DOHH2 (cell line): ENCODE results near the gene HTD2.

Source experiments
- H3F3A ChIP-seq: fragments of 200-600 bp; sonication (generic), shearing (Covaris generic); 2 replicates; pipeline ENCODE4 v1.6.0; 2016; ENCODE audit warnings: antibody characterized with exemption, mild to moderate bottlenecking; ENCODE audit not compliant: control insufficient read depth, insufficient read depth
- H3K27ac ChIP-seq: fragments of 200-600 bp; sonication (generic); 2 replicates; pipeline ENCODE4 v1.5.1; 2014; ENCODE audit warnings: low read depth, mild to moderate bottlenecking, low read length, moderate library complexity
- H3K27me3 ChIP-seq: fragments of 200-600 bp; sonication (generic); 2 replicates; pipeline ENCODE4 v1.6.1; 2014; ENCODE audit warnings: mild to moderate bottlenecking, low read length, mixed read lengths; ENCODE audit not compliant: control insufficient read depth
- H3K36me3 ChIP-seq: fragments of 200-600 bp; sonication (generic); 2 replicates; pipeline ENCODE4 v1.6.1; 2014; ENCODE audit warnings: mild to moderate bottlenecking, low read length, moderate library complexity, mixed read lengths; ENCODE audit not compliant: control insufficient read depth
- H3K4me1 ChIP-seq: fragments of 200-600 bp; sonication (generic); 2 replicates; pipeline ENCODE4 v1.6.1; 2014; ENCODE audit warnings: mild to moderate bottlenecking, low read length, mixed read lengths; ENCODE audit not compliant: control insufficient read depth
- H3K4me2 ChIP-seq: fragments of 200-600 bp; sonication (generic); 2 replicates; pipeline ENCODE4 v1.6.0; 2014; ENCODE audit warnings: mild to moderate bottlenecking, low read length, moderate library complexity
- H3K4me3 ChIP-seq: fragments of 200-600 bp; sonication (generic); 2 replicates; pipeline ENCODE4 v1.5.1; 2014; ENCODE audit warnings: mild to moderate bottlenecking, low read length, mixed read lengths
- H3K79me2 ChIP-seq: fragments of 200-600 bp; sonication (generic); 2 replicates; pipeline ENCODE4 v1.6.1; 2014; ENCODE audit warnings: mild to moderate bottlenecking, low read length, mixed read lengths; ENCODE audit not compliant: control insufficient read depth
- H3K9me2 ChIP-seq: fragments of 200-600 bp; sonication (generic); replicated peaks from 2 replicates; pipeline ENCODE4 v1.6.1; 2014; ENCODE audit warnings: mild to moderate bottlenecking, low read length, mixed read lengths; ENCODE audit not compliant: control insufficient read depth
- H3K9me3 ChIP-seq: fragments of 200-600 bp; sonication (generic); 2 replicates; pipeline ENCODE4 v1.6.1; 2014; ENCODE audit warnings: antibody characterized with exemption, low read length, mixed read lengths; ENCODE audit not compliant: control insufficient read depth, insufficient read depth
- H4K20me1 ChIP-seq: fragments of 200-600 bp; sonication (generic); 2 replicates; pipeline ENCODE4 v1.6.0; 2014; ENCODE audit warnings: low read depth, mild to moderate bottlenecking, antibody characterized with exemption, low read length, moderate library complexity; ENCODE audit not compliant: control insufficient read depth, insufficient read depth
- CTCF ChIP-seq: fragments of 200-600 bp; sonication (generic); IDR thresholded peaks from one replicate; pipeline ENCODE4 v1.5.1; 2014; ENCODE audit warnings: antibody characterized with exemption, mild to moderate bottlenecking, low read depth, low read length; ENCODE audit not compliant: poor library complexity, severe bottlenecking
- EZH2phosphoT487 ChIP-seq: fragments of 200-600 bp; sonication (generic); IDR thresholded peaks from 2 replicates; pipeline ENCODE4 v1.6.1; 2017; ENCODE audit warnings: borderline replicate concordance, mild to moderate bottlenecking, antibody characterized with exemption, low read length, moderate library complexity, mixed read lengths

The HTD2 gene

GRCh38 chr3:58331593-58332152, 25.4 kb downstream of the HTD2 start:
- Histone ChIP-seq H3K36me3 (peaks cover 31% of the 10 kb centered on the region), H3K27me3 (no peaks in the 10 kb centered on the region), H3K79me2 (peaks cover 51% of the 10 kb centered on the region), H3K4me1 (peaks cover 38% of the 10 kb centered on the region), H3F3A (peaks cover 44% of the 10 kb centered on the region), H3K9me2 (no peaks in the 10 kb centered on the region), H3K4me3 (peak overlapping the region; percentile 92), H4K20me1 (no peaks in the 10 kb centered on the region), H3K27ac (peak overlapping the region; percentile 99; the same call in 1 of the 2 replicates), H3K9me3 (no peaks in the 10 kb centered on the region), H3K4me2 (peak overlapping the region; percentile 74)
- no peak for TF ChIP-seq CTCF
- no peak for TF ChIP-seq EZH2phosphoT487

GRCh38 chr3:58332575-58333188, 26.4 kb downstream of the HTD2 start, which contains the start of gene PXK:
PXK (plus strand) TSS chr3:58332892; CDS start chr3:58332989, 97 bp downstream.
- peak within 1 kb of the TSS; percentile 99 for H3K27ac ChIP-seq
- peaks cover 61% of the 10 kb centered on the region for H3K79me2 ChIP-seq
- peak within 1 kb of the TSS; percentile 74 for H3K4me2 ChIP-seq

GRCh38 chr3:58333206-58334012, 27.1 kb downstream of the HTD2 start:
- Histone ChIP-seq H3K9me3 (no peaks in the 10 kb centered on the region), H4K20me1 (no peaks in the 10 kb centered on the region), H3K4me2 (peak overlapping the region; percentile 74), H3K4me1 (peaks cover 55% of the 10 kb centered on the region), H3K36me3 (peaks cover 47% of the 10 kb centered on the region), H3K9me2 (no peaks in the 10 kb centered on the region), H3K27me3 (no peaks in the 10 kb centered on the region), H3K79me2 (peaks cover 67% of the 10 kb centered on the region), H3K4me3 (peak overlapping the region; percentile 92), H3K27ac (peak overlapping the region; percentile 99), H3F3A (peaks cover 58% of the 10 kb centered on the region)
- TF ChIP-seq EZH2phosphoT487 (no peak), CTCF (peak; percentile 61)

More at GRCh38 chr3:58332575-58333188, 26.4 kb downstream of the HTD2 start, which contains the start of gene PXK:
- Histone ChIP-seq H3K4me1 (peaks cover 48% of the 10 kb centered on the region), H3K4me3 (peak within 1 kb of the TSS; percentile 92), H3F3A (peaks cover 52% of the 10 kb centered on the region), H3K9me3 (no peaks in the 10 kb centered on the region), H3K9me2 (no peaks in the 10 kb centered on the region), H4K20me1 (no peaks in the 10 kb centered on the region), H3K27me3 (no peaks in the 10 kb centered on the region), H3K36me3 (peaks cover 41% of the 10 kb centered on the region)
- TF ChIP-seq CTCF (peak; percentile 23), EZH2phosphoT487 (no peak)
